Neuronal stem cell (in vitro differentiated cells): ENCODE measurements around the gene RTL1.

Experiments used
- DNase-seq: peaks from one replicate; pipeline ENCODE4 v3.0.0-alpha.2; 2013; ENCODE audit warnings: low spot score
- H2AFZ ChIP-seq: one replicate; pipeline ENCODE4 v1.6.1; 2013; ENCODE audit warnings: mild to moderate bottlenecking, low read length, inconsistent platforms
- H2AK5ac ChIP-seq: 2 replicates; pipeline ENCODE4 v1.6.1; 2013; ENCODE audit warnings: low read depth, mild to moderate bottlenecking, inconsistent platforms, low read length, moderate library complexity, mixed read lengths
- H2BK120ac ChIP-seq: 2 replicates; pipeline ENCODE4 v1.6.1; 2013; ENCODE audit warnings: low read depth, mild to moderate bottlenecking, inconsistent platforms, low read length, moderate library complexity, mixed read lengths
- H2BK12ac ChIP-seq: one replicate; pipeline ENCODE4 v1.6.1; 2013; ENCODE audit warnings: low read length, inconsistent platforms
- H2BK15ac ChIP-seq: 2 replicates; pipeline ENCODE4 v1.6.1; 2013; ENCODE audit warnings: mild to moderate bottlenecking, low read length, inconsistent platforms, mixed read lengths
- H2BK5ac ChIP-seq: one replicate; pipeline ENCODE4 v1.6.1; 2013; ENCODE audit warnings: inconsistent platforms, mild to moderate bottlenecking, low read length, moderate library complexity
- H3K14ac ChIP-seq: one replicate; pipeline ENCODE4 v1.6.1; 2013; ENCODE audit warnings: low read length, inconsistent platforms
- H3K18ac ChIP-seq: 2 replicates; pipeline ENCODE4 v1.6.1; 2013; ENCODE audit warnings: low read length, inconsistent platforms
- H3K23ac ChIP-seq: 2 replicates; pipeline ENCODE4 v1.6.1; 2013; ENCODE audit warnings: low read depth, mild to moderate bottlenecking, mixed read lengths, low read length, inconsistent platforms; ENCODE audit not compliant: poor library complexity
- H3K27ac ChIP-seq: replicated peaks from 3 replicates; pipeline ENCODE4 v1.5.1; 2013; ENCODE audit warnings: low read length, inconsistent platforms
- H3K27me3 ChIP-seq, 3 experiments: 2 replicates each; pipeline ENCODE4 v1.6.1; 2013; ENCODE audit warnings: low read length in 3 of 3, mild to moderate bottlenecking in 2 of 3, inconsistent platforms in 1 of 3, low read depth in 1 of 3, mixed read lengths in 1 of 3, moderate library complexity in 1 of 3; ENCODE audit not compliant: control insufficient read depth in 3 of 3, insufficient read depth in 3 of 3
- H3K36me3 ChIP-seq, 2 donors: replicated peaks in 1 of 2; 2 replicates each; pipeline ENCODE4 v1.6.1; 2013; ENCODE audit warnings: low read length in 2 of 2; ENCODE audit not compliant: control insufficient read depth in 2 of 2, insufficient read depth in 2 of 2
- H3K4ac ChIP-seq: 2 replicates; pipeline ENCODE4 v1.6.1; 2013; ENCODE audit warnings: inconsistent platforms, mild to moderate bottlenecking, low read length, moderate library complexity
- H3K4me1 ChIP-seq, 2 donors: 1 replicate in 1 of 2; 2 replicates in 1 of 2; pipeline ENCODE4 v1.6.1; 2013; ENCODE audit warnings: low read length in 2 of 2, low read depth in 1 of 2; ENCODE audit not compliant: control insufficient read depth in 2 of 2, insufficient read depth in 1 of 2
- H3K4me2 ChIP-seq: one replicate; pipeline ENCODE4 v1.6.1; 2013; ENCODE audit warnings: mild to moderate bottlenecking, low read length, inconsistent platforms; ENCODE audit not compliant: insufficient read depth, poor library complexity, severe bottlenecking
- H3K4me3 ChIP-seq, 2 donors: 2 replicates each; pipeline ENCODE4 v1.5.1; 2013; ENCODE audit warnings: low read length in 2 of 2, mild to moderate bottlenecking in 2 of 2, inconsistent platforms in 1 of 2, moderate library complexity in 1 of 2
- H3K79me1 ChIP-seq: one replicate; pipeline ENCODE4 v1.6.1; 2013; ENCODE audit warnings: low read depth, mild to moderate bottlenecking, inconsistent platforms, low read length, moderate library complexity
- H3K9ac ChIP-seq: one replicate; pipeline ENCODE4 v1.6.1; 2013; ENCODE audit warnings: mild to moderate bottlenecking, low read depth, low read length, inconsistent platforms; ENCODE audit not compliant: poor library complexity
- H3K9me3 ChIP-seq, 2 donors: replicated peaks in 1 of 2; 2 replicates each; pipeline versions ENCODE3 to v1.6.1; 2013; ENCODE audit warnings: low read length in 2 of 2, mild to moderate bottlenecking in 2 of 2, inconsistent platforms in 1 of 2, low read depth in 1 of 2, mixed read lengths in 1 of 2, moderate library complexity in 1 of 2; ENCODE audit not compliant: control insufficient read depth in 2 of 2, insufficient read depth in 1 of 2
- H4K8ac ChIP-seq: one replicate; pipeline ENCODE4 v1.6.1; 2013; ENCODE audit warnings: low read depth, mild to moderate bottlenecking, inconsistent platforms, low read length, moderate library complexity
- H4K91ac ChIP-seq: one replicate; pipeline ENCODE4 v1.6.1; 2013; ENCODE audit warnings: low read length, low read depth, mild to moderate bottlenecking, inconsistent platforms; ENCODE audit not compliant: poor library complexity
- WGBS, 2 donors: extraction: QIAGEN DNeasy Blood & Tissue Kit; methylation state at CpG; one replicate each; pipeline ENCODE4 v1.1.7; 2013; ENCODE audit warnings: missing lambda C conversion rate in 2 of 2, mixed read lengths in 1 of 2; ENCODE audit not compliant: insufficient read length in 2 of 2, insufficient replicate concordance in 1 of 2; ENCODE audit errors: extremely low coverage in 2 of 2; 5-methylcytosine and 5-hydroxymethylcytosine counted together

The RTL1 gene

GRCh38 chr14:100856056-100856950 lies 47.2 kb downstream of the RTL1 start:
- peak overlapping the region; percentile 6 for H3K23ac ChIP-seq
- H3K9ac ChIP-seq = no peak overlapping the region
- no peak overlapping the region for H3K4me3 ChIP-seq
- H4K8ac ChIP-seq = no peak overlapping the region
- peak overlapping the region; percentile 63 for H2AK5ac ChIP-seq
- DNase-seq = no peak
- no peak overlapping the region for H3K27ac ChIP-seq
- H2BK15ac ChIP-seq = peak overlapping the region; percentile 62
- H4K91ac ChIP-seq = no peak overlapping the region
- no CpG with 5 or more reads among the region's 20 CpGs for WGBS, 2 donors
- H3K79me1 ChIP-seq = no peaks in the 10 kb centered on the region
- no peaks in the 10 kb centered on the region for H3K36me3 ChIP-seq
- no peaks in the 10 kb centered on the region for H3K9me3 ChIP-seq
- H3K4me2 ChIP-seq = no peak overlapping the region
- H2BK120ac ChIP-seq = peak overlapping the region; percentile 89
- peak overlapping the region; percentile 19 for H2BK5ac ChIP-seq
- H2AFZ ChIP-seq = no peak overlapping the region
- H3K27me3 ChIP-seq = peaks cover 0 to 16% (median 0%) of the 10 kb centered on the region in 3 experiments
- peaks cover 0 to 10% of the 10 kb centered on the region in 2 donors for H3K4me1 ChIP-seq
- peak overlapping the region; percentile 47 for H2BK12ac ChIP-seq
- peak overlapping the region; percentile 84 for H3K18ac ChIP-seq
- H3K4ac ChIP-seq = no peak overlapping the region
- no peak overlapping the region for H3K14ac ChIP-seq

GRCh38 chr14:100855256-100855930 lies 48.1 kb downstream of the RTL1 start:
- peak overlapping the region; percentile 26 for H2BK12ac ChIP-seq
- no CpG with 5 or more reads among the region's 18 CpGs for WGBS, 2 donors
- no peak for DNase-seq
- no peak overlapping the region for H3K4ac ChIP-seq
- no peak overlapping the region for H3K14ac ChIP-seq
- H3K79me1 ChIP-seq = no peaks in the 10 kb centered on the region
- H3K18ac ChIP-seq = peak overlapping the region; percentile 85
- no peak overlapping the region for H4K91ac ChIP-seq
- H3K9ac ChIP-seq = no peak overlapping the region
- no peak overlapping the region for H3K23ac ChIP-seq
- H2BK5ac ChIP-seq = peak overlapping the region; percentile 19
- H2BK15ac ChIP-seq = peak overlapping the region; percentile 92
- H4K8ac ChIP-seq = no peak overlapping the region
- H3K27ac ChIP-seq = no peak overlapping the region
- no peak overlapping the region for H3K4me2 ChIP-seq
- H3K4me3 ChIP-seq = no peak overlapping the region
- no peaks in the 10 kb centered on the region for H3K9me3 ChIP-seq
- no peak overlapping the region for H2AFZ ChIP-seq
- peaks cover 0 to 10% of the 10 kb centered on the region in 2 donors for H3K4me1 ChIP-seq
- peak overlapping the region; percentile 63 for H2AK5ac ChIP-seq
- H3K36me3 ChIP-seq = no peaks in the 10 kb centered on the region
- peaks cover 0 to 16% (median 0%) of the 10 kb centered on the region in 3 experiments for H3K27me3 ChIP-seq
- peak overlapping the region; percentile 89 for H2BK120ac ChIP-seq

GRCh38 chr14:100854435-100854834 lies 49.1 kb downstream of the RTL1 start:
- H2AK5ac ChIP-seq = peak overlapping the region; percentile 63
- H3K9me3 ChIP-seq = no peaks in the 10 kb centered on the region
- peak overlapping the region; percentile 33 for H2BK12ac ChIP-seq
- H3K27ac ChIP-seq = no peak overlapping the region
- H2AFZ ChIP-seq = no peak overlapping the region
- no peak overlapping the region for H3K9ac ChIP-seq
- no peak overlapping the region for H2BK5ac ChIP-seq
- H3K23ac ChIP-seq = no peak overlapping the region
- no peak for DNase-seq
- no peak overlapping the region for H3K4me2 ChIP-seq
- H2BK120ac ChIP-seq = no peak overlapping the region
- peaks cover 0 to 16% (median 0%) of the 10 kb centered on the region in 3 experiments for H3K27me3 ChIP-seq
- peaks cover 0 to 10% of the 10 kb centered on the region in 2 donors for H3K4me1 ChIP-seq
- no peaks in the 10 kb centered on the region for H3K36me3 ChIP-seq
- no peak overlapping the region for H3K14ac ChIP-seq
- peak overlapping the region; percentile 17 for H4K91ac ChIP-seq
- no CpG with 5 or more reads among the region's 5 CpGs for WGBS, 2 donors
- no peak overlapping the region for H4K8ac ChIP-seq
- H3K79me1 ChIP-seq = no peaks in the 10 kb centered on the region
- peak overlapping the region; percentile 69 for H3K18ac ChIP-seq
- peak overlapping the region; percentile 74 for H2BK15ac ChIP-seq
- no peak overlapping the region for H3K4ac ChIP-seq
- no peak overlapping the region for H3K4me3 ChIP-seq
